GM12878 (cell line): ENCODE measurements around the gene OTOF. TPM values are rescaled to one million over a fixed set of nuclear protein-coding genes. Genes with fewer than 3 reads are reported as not detected.

Experiments used
- ATAC-seq: fragments of 200-7000 bp; cut with Tn5 transposase; 3 replicates; pipeline ENCODE4 v1.9.1; 2020; ENCODE audit warnings: mild to moderate bottlenecking, moderate library complexity
- BruUV-seq: library from RNA; stranded (reverse); fragments of 400-500 nt; replicated peaks from 2 replicates; lab custom pipeline; 2021; lab: Mats Ljungman, UMichigan
- CTCF ChIA-PET: fragments of 300-600 bp; sonication (Branson Sonifier 250); formaldehyde crosslinking; extraction: SDS; loops from one replicate; lab custom pipeline; 2021; ENCODE audit warnings: inconsistent platforms; lab: Yijun Ruan, JAX
- POLR2A ChIA-PET: fragments of 350-600 bp; formaldehyde crosslinking; extraction: SDS; loops from one replicate; lab custom pipeline; 2021; ENCODE audit warnings: inconsistent platforms; lab: Charles Lee
- RAD21 ChIA-PET: fragments of 300-600 bp; sonication (Branson Sonifier 250); formaldehyde crosslinking; loops from one replicate; lab custom pipeline; 2023; ENCODE audit warnings: antibody characterized with exemption; ENCODE audit not compliant: unreplicated experiment; lab: Charles Lee
- SMC1A ChIA-PET: fragments of 300-600 bp; sonication (Branson Sonifier 250); formaldehyde crosslinking; loops from one replicate; lab custom pipeline; 2023; ENCODE audit not compliant: unreplicated experiment, uncharacterized antibody; lab: Charles Lee
- DNase-seq: peaks from one replicate; pipeline ENCODE4 v3.0.0-alpha.2; 2011; ENCODE audit warnings: low read depth, low spot score
- FAIRE-seq: peaks from 3 replicates; lab custom pipeline; 2011; peaks lifted over from hg19 to GRCh38; lab: Jason Lieb, UNC
- H2AFZ ChIP-seq: 2 replicates; pipeline ENCODE4 v1.6.0; 2011; ENCODE audit warnings: low read depth, low read length, control low read depth; ENCODE audit not compliant: control insufficient read depth
- H3K27ac ChIP-seq: 2 replicates; pipeline ENCODE4 v1.5.1; 2011; ENCODE audit warnings: control low read depth; ENCODE audit not compliant: control insufficient read depth, insufficient read depth
- H3K27me3 ChIP-seq, 2 experiments: replicated peaks in 1 of 2; 2 replicates each; pipeline versions ENCODE4 v1.6.0 to v1.6.1; 2011; ENCODE audit warnings: low read length in 1 of 2; ENCODE audit not compliant: control insufficient read depth in 2 of 2, insufficient read depth in 2 of 2
- H3K36me3 ChIP-seq, 2 experiments: 2 replicates each; pipeline ENCODE4 v1.5.1; 2011; ENCODE audit warnings: low read length in 1 of 2; ENCODE audit not compliant: control insufficient read depth in 2 of 2, insufficient read depth in 2 of 2
- H3K4me1 ChIP-seq: 2 replicates; pipeline ENCODE4 v1.6.1; 2011; ENCODE audit warnings: mild to moderate bottlenecking, low read length, moderate library complexity, mixed read lengths; ENCODE audit not compliant: control insufficient read depth, insufficient read depth
- H3K4me2 ChIP-seq: 2 replicates; pipeline ENCODE4 v1.6.0; 2011; ENCODE audit warnings: control low read depth; ENCODE audit not compliant: control insufficient read depth, insufficient read depth
- H3K4me3 ChIP-seq: fragments of 200-600 bp; sonication (generic); 2 replicates; pipeline ENCODE4 v1.5.1; 2016
- H3K79me2 ChIP-seq: 2 replicates; pipeline ENCODE4 v1.6.0; 2011; ENCODE audit warnings: low read length; ENCODE audit not compliant: control insufficient read depth, insufficient read depth
- H3K9ac ChIP-seq: 2 replicates; pipeline ENCODE4 v1.8.0; 2011; ENCODE audit warnings: low read length, control low read depth, mixed read lengths; ENCODE audit not compliant: control insufficient read depth, insufficient read depth
- H3K9me3 ChIP-seq: replicated peaks from 3 replicates; pipeline ENCODE4 v1.5.1; 2011; ENCODE audit warnings: mild to moderate bottlenecking, low read length; ENCODE audit not compliant: control insufficient read depth, insufficient read depth
- H4K20me1 ChIP-seq: 2 replicates; pipeline ENCODE4 v1.6.0; 2011; ENCODE audit not compliant: control insufficient read depth, insufficient read depth
- CREB1 ChIP-seq: IDR thresholded peaks from 2 replicates; pipeline ENCODE4 v1.6.1; 2012; ENCODE audit warnings: low read depth, mild to moderate bottlenecking, inconsistent platforms
- EED ChIP-seq: sonication (generic); IDR thresholded peaks from 2 replicates; pipeline ENCODE4 v1.6.1; 2016; ENCODE audit warnings: antibody characterized with exemption, low read depth
- EP300 ChIP-seq, 2 experiments: fragments of 150-350 bp in 1 of 2; IDR thresholded peaks; 2 replicates each; pipeline ENCODE4 v1.6.1; 2011 to 2012; ENCODE audit warnings: low read depth in 2 of 2, low read length in 2 of 2, borderline replicate concordance in 1 of 2, improper control_type of control experiment in 1 of 2, inconsistent platforms in 1 of 2; ENCODE audit not compliant: control insufficient read depth in 1 of 2
- FOXM1 ChIP-seq: IDR thresholded peaks from 2 replicates; pipeline ENCODE4 v1.6.1; 2012; ENCODE audit warnings: low read depth, mild to moderate bottlenecking, inconsistent platforms, low read length, moderate library complexity
- GABPA ChIP-seq: IDR thresholded peaks from 2 replicates; pipeline ENCODE4 v1.6.1; 2014; ENCODE audit warnings: antibody characterized with exemption, low read depth, mild to moderate bottlenecking, inconsistent platforms
- POU2F2 ChIP-seq: IDR thresholded peaks from 3 replicates; pipeline ENCODE4 v1.6.1; 2011; ENCODE audit warnings: low read depth, mild to moderate bottlenecking, low read length, borderline replicate concordance
- STAT3 ChIP-seq: IDR thresholded peaks from 2 replicates; pipeline ENCODE4 v1.6.1; 2011; ENCODE audit warnings: low read depth, low read length, improper control_type of control experiment
- TBL1XR1 ChIP-seq: IDR thresholded peaks from 2 replicates; pipeline ENCODE4 v1.6.1; 2012; ENCODE audit warnings: low read depth, low read length, improper control_type of control experiment
- TCF12 ChIP-seq: IDR thresholded peaks from 2 replicates; pipeline ENCODE4 v1.6.1; 2011; ENCODE audit warnings: low read depth, mild to moderate bottlenecking, low read length
- YBX1 ChIP-seq: fragments of 450-650 bp; IDR thresholded peaks from 2 replicates; pipeline ENCODE4 v1.6.1; 2016; ENCODE audit warnings: antibody characterized with exemption
- ZNF207 ChIP-seq: fragments of 450-650 bp; IDR thresholded peaks from 2 replicates; pipeline ENCODE4 v1.6.1; 2014; ENCODE audit warnings: antibody characterized with exemption, mild to moderate bottlenecking, borderline replicate concordance
- ZNF384 ChIP-seq: IDR thresholded peaks from 2 replicates; pipeline ENCODE4 v1.6.1; 2012; ENCODE audit warnings: low read depth, mild to moderate bottlenecking, low read length, improper control_type of control experiment, borderline replicate concordance
- WGBS: methylation state at CpG from one replicate; pipeline ENCODE4 v1.1.6; 2016; ENCODE audit warnings: low lambda C conversion rate; ENCODE audit not compliant: insufficient replicate concordance, insufficient coverage; ENCODE audit errors: missing lambda C conversion rate; 5-methylcytosine and 5-hydroxymethylcytosine counted together
- in situ Hi-C: fragments of 300-500 bp; cut with MboI; formaldehyde crosslinking; loops from 9 replicates; pipeline ENCODE4 v1.14.3; 2018; ENCODE audit warnings: mixed read lengths
- intact Hi-C: fragments of 100-400 bp; cut with micrococcal nuclease; formaldehyde crosslinking; loops from one replicate; pipeline ENCODE4 v1.14.2; 2022; ENCODE audit not compliant: unreplicated experiment
- polyA plus RNA-seq, 11 experiments: library from polyadenylated mRNA; depleted of rRNA in 4 of 11; unstranded in 6 of 11; stranded (reverse) in 5 of 11; fragments of >200 nt; fragmentation: Nextera tagmentation in 4 of 11; fragmentation: Illumina TruSeq in 1 of 11; extraction: Ambion mirVana in 4 of 11; extraction: Trizol in 1 of 11; gene quantifications; 1 replicate in 1 of 11; 2 replicates in 10 of 11; pipeline versions ENCODE4 v1.2.1 to v1.2.3, GENCODE V29; 2011 to 2016; ENCODE audit warnings: inconsistent platforms in 2 of 11, missing spikeins in 2 of 11, low read depth in 1 of 11
- total RNA-seq, 4 experiments: library from RNA; depleted of rRNA in 3 of 4; stranded (reverse); fragments of >200 nt in 3 of 4; fragmentation: Illumina TruSeq in 1 of 4; extraction: Trizol in 1 of 4; gene quantifications; 2 replicates each; pipeline versions ENCODE4 v1.2.1 to v1.2.3, GENCODE V29; 2013 to 2021
- TF ChIP-seq, protein P1 (sequence below): IDR thresholded peaks from 2 replicates; pipeline ENCODE4 v1.6.1; 2012; ENCODE audit warnings: low read depth, low read length, improper control_type of control experiment
- TF ChIP-seq, protein P2 (sequence below): fragments of 450-650 bp; IDR thresholded peaks from 2 replicates; pipeline ENCODE4 v1.6.1; 2017; ENCODE audit warnings: mild to moderate bottlenecking, moderate library complexity
- TF ChIP-seq, protein P3 (sequence below): IDR thresholded peaks from 2 replicates; pipeline ENCODE4 v1.6.1; 2011; ENCODE audit warnings: borderline replicate concordance, low read depth, mild to moderate bottlenecking, moderate library complexity, low read length; ENCODE audit not compliant: insufficient read depth, poor library complexity, severe bottlenecking
- TF ChIP-seq, protein P4 (sequence below): fragments of 450-650 bp; IDR thresholded peaks from 2 replicates; pipeline ENCODE4 v1.6.1; 2017; ENCODE audit warnings: low read depth, mild to moderate bottlenecking, moderate library complexity

Gene OTOF
- total and polyA plus RNA-seq, 10 of the 15 experiments (the other 5 are each of a cell fraction or from before 2014, with no cell fraction given): under 0.01 to 0.31 (median 0.07) TPM; not detected in 6

DNA sequence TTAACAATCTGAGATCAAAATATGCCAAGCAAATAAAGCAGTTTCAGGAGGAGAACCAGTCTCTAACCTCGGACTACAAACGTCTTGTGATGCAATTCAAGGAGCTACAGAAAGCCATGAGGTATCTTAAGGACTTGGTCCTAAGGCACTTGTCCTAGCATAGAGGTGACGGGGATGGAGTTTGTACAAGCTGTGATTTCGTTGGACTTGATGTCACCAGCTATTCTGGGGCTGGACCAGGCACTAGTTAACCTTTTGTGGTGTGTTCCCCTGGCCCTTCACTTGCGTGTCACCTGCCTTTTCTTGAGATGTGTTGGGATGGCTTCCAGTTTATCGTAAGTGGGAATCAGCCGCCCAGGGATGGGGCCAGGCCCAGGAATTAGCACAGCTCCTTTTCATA is 33.7 kb downstream of the OTOF start (continued):
- TF ChIP-seq, protein P1, sequence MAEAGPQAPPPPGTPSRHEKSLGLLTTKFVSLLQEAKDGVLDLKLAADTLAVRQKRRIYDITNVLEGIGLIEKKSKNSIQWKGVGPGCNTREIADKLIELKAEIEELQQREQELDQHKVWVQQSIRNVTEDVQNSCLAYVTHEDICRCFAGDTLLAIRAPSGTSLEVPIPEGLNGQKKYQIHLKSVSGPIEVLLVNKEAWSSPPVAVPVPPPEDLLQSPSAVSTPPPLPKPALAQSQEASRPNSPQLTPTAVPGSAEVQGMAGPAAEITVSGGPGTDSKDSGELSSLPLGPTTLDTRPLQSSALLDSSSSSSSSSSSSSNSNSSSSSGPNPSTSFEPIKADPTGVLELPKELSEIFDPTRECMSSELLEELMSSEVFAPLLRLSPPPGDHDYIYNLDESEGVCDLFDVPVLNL: no peak
- TF ChIP-seq CREB1 (no peak), EED (no peak), TBL1XR1 (no peak), FOXM1 (no peak), YBX1 (no peak), STAT3 (no peak)

DNA sequence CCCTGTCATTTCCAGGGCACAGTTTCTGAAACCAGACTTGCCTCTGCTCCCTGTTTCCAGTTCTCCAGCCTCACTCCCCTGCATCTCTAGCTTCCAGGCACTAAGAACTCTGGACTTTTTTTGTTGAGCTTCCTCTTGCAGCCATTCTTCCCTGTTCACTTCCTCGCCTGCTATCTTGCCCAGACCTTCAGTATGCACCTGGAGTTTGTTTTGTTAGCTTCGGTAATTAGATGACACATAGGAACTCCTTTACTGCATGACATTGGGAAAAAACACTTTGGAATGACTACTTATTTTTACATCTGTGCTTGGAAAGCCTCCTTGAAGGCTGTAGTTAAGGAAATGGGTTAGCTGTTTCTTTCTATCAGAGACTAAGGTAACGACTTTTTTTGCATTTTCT is 35.2 kb downstream of the OTOF start:
- no peak overlapping the region for H2AFZ ChIP-seq
- ATAC-seq: no peak
- POLR2A ChIA-PET: interaction anchor here (0.6 kb wide), 1 partner anchor 14 kb away, joined by 4 read pairs; no protein-coding TSS in a partner anchor
- H3K9ac ChIP-seq: no peak overlapping the region
- 8% methylated on average over 3 of the region's 3 CpGs for WGBS
- no peak overlapping the region for H3K4me3 ChIP-seq
- H3K36me3 ChIP-seq: no peaks in the 10 kb centered on the region
- TF ChIP-seq, protein P2, sequence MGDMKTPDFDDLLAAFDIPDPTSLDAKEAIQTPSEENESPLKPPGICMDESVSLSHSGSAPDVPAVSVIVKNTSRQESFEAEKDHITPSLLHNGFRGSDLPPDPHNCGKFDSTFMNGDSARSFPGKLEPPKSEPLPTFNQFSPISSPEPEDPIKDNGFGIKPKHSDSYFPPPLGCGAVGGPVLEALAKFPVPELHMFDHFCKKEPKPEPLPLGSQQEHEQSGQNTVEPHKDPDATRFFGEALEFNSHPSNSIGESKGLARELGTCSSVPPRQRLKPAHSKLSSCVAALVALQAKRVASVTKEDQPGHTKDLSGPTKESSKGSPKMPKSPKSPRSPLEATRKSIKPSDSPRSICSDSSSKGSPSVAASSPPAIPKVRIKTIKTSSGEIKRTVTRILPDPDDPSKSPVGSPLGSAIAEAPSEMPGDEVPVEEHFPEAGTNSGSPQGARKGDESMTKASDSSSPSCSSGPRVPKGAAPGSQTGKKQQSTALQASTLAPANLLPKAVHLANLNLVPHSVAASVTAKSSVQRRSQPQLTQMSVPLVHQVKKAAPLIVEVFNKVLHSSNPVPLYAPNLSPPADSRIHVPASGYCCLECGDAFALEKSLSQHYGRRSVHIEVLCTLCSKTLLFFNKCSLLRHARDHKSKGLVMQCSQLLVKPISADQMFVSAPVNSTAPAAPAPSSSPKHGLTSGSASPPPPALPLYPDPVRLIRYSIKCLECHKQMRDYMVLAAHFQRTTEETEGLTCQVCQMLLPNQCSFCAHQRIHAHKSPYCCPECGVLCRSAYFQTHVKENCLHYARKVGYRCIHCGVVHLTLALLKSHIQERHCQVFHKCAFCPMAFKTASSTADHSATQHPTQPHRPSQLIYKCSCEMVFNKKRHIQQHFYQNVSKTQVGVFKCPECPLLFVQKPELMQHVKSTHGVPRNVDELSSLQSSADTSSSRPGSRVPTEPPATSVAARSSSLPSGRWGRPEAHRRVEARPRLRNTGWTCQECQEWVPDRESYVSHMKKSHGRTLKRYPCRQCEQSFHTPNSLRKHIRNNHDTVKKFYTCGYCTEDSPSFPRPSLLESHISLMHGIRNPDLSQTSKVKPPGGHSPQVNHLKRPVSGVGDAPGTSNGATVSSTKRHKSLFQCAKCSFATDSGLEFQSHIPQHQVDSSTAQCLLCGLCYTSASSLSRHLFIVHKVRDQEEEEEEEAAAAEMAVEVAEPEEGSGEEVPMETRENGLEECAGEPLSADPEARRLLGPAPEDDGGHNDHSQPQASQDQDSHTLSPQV: no peak
- TF ChIP-seq ZNF384: no peak
- TF ChIP-seq EP300 (IDR thresholded peaks at IDR 0.05; ENCODE audit: borderline replicate concordance in 1 of 2, control insufficient read depth in 1 of 2, low read depth in 2 of 2, low read length in 2 of 2): no peak
- TF ChIP-seq, protein P3, sequence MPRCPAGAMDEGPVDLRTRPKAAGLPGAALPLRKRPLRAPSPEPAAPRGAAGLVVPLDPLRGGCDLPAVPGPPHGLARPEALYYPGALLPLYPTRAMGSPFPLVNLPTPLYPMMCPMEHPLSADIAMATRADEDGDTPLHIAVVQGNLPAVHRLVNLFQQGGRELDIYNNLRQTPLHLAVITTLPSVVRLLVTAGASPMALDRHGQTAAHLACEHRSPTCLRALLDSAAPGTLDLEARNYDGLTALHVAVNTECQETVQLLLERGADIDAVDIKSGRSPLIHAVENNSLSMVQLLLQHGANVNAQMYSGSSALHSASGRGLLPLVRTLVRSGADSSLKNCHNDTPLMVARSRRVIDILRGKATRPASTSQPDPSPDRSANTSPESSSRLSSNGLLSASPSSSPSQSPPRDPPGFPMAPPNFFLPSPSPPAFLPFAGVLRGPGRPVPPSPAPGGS: no peak
- no peak for TF ChIP-seq GABPA
- TF ChIP-seq, protein P4, sequence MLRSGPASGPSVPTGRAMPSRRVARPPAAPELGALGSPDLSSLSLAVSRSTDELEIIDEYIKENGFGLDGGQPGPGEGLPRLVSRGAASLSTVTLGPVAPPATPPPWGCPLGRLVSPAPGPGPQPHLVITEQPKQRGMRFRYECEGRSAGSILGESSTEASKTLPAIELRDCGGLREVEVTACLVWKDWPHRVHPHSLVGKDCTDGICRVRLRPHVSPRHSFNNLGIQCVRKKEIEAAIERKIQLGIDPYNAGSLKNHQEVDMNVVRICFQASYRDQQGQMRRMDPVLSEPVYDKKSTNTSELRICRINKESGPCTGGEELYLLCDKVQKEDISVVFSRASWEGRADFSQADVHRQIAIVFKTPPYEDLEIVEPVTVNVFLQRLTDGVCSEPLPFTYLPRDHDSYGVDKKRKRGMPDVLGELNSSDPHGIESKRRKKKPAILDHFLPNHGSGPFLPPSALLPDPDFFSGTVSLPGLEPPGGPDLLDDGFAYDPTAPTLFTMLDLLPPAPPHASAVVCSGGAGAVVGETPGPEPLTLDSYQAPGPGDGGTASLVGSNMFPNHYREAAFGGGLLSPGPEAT: no peak
- no peak for TF ChIP-seq ZNF207
- no peak for TF ChIP-seq POU2F2
- no peak for TF ChIP-seq TCF12
- TF ChIP-seq, all 136 proteins: peak for 0
- Histone ChIP-seq H3K27ac (no peak overlapping the region), H3K9me3 (no peaks in the 10 kb centered on the region), H3K27me3 (no peaks in the 10 kb centered on the region), H3K79me2 (no peaks in the 10 kb centered on the region), H3K4me2 (no peak overlapping the region), H3K4me1 (no peaks in the 10 kb centered on the region), H4K20me1 (no peaks in the 10 kb centered on the region)
- intact Hi-C loops: no loop called here
- RAD21 ChIA-PET: no interaction called here
- no peak for DNase-seq
- no TSS peak for BruUV-seq
- CTCF ChIA-PET: no interaction called here
- no peak for FAIRE-seq
- SMC1A ChIA-PET: no interaction called here
- in situ Hi-C loops: no loop called here
